HAP-1 (cell line): ENCODE results near the gene PLCL1.

ENCODE experiments used
- DNase-seq, 2 experiments: peaks; one replicate each; pipeline ENCODE4 v3.0.0-alpha.2; 2016 to 2020; ENCODE audit warnings: low spot score in 2 of 2
- H3K27me3 ChIP-seq: fragments of 250-450 bp; sonication (Bioruptor Pico); 2 replicates; pipeline ENCODE4 v1.5.1; 2020; ENCODE audit warnings: low read depth, mild to moderate bottlenecking, moderate library complexity
- H3K36me3 ChIP-seq: fragments of 250-450 bp; sonication (Bioruptor Pico); replicated peaks from 2 replicates; pipeline ENCODE4 v1.5.1; 2020; ENCODE audit warnings: mild to moderate bottlenecking
- H3K4me1 ChIP-seq: fragments of 250-450 bp; sonication (Bioruptor Pico); 2 replicates; pipeline ENCODE4 v1.5.1; 2020; ENCODE audit warnings: mild to moderate bottlenecking
- H3K4me3 ChIP-seq: fragments of 250-450 bp; sonication (Bioruptor Pico); 2 replicates; pipeline ENCODE4 v1.5.1; 2020; ENCODE audit warnings: mild to moderate bottlenecking, moderate library complexity
- H3K9me3 ChIP-seq: fragments of 250-450 bp; sonication (Bioruptor Pico); 2 replicates; pipeline ENCODE4 v1.5.1; 2020; ENCODE audit warnings: mild to moderate bottlenecking, moderate library complexity
- in situ Hi-C: fragments of 300-500 bp; cut with MboI; formaldehyde crosslinking; loops from 3 replicates; pipeline ENCODE4 v1.14.3; 2020; ENCODE audit warnings: low sequenced_read_pairs, inconsistent platforms, mixed read lengths

The PLCL1 gene

GRCh38 chr2:197920592-197921201, 116.3 kb downstream of the PLCL1 start:
- no peak overlapping the region for H3K4me3 ChIP-seq
- H3K9me3 ChIP-seq: no peaks in the 10 kb centered on the region
- H3K36me3 ChIP-seq: no peaks in the 10 kb centered on the region
- in situ Hi-C loops: no loop called here
- H3K27me3 ChIP-seq: no peaks in the 10 kb centered on the region
- no peak for DNase-seq
- H3K4me1 ChIP-seq: no peaks in the 10 kb centered on the region

GRCh38 chr2:197924483-197924882, 120.1 kb downstream of the PLCL1 start:
- no peaks in the 10 kb centered on the region for H3K27me3 ChIP-seq
- H3K4me1 ChIP-seq: no peaks in the 10 kb centered on the region
- in situ Hi-C loops: no loop called here
- DNase-seq: no peak
- no peaks in the 10 kb centered on the region for H3K36me3 ChIP-seq
- no peak overlapping the region for H3K4me3 ChIP-seq
- no peaks in the 10 kb centered on the region for H3K9me3 ChIP-seq

GRCh38 chr2:197925204-197925603, 120.8 kb downstream of the PLCL1 start:
- in situ Hi-C loops: no loop called here
- no peak for DNase-seq
- H3K9me3 ChIP-seq: no peaks in the 10 kb centered on the region
- H3K4me1 ChIP-seq: no peaks in the 10 kb centered on the region
- no peaks in the 10 kb centered on the region for H3K36me3 ChIP-seq
- no peak overlapping the region for H3K4me3 ChIP-seq
- H3K27me3 ChIP-seq: no peaks in the 10 kb centered on the region

- no peak for DNase-seq
- H3K27me3 ChIP-seq: no peaks in the 10 kb centered on the region
- H3K9me3 ChIP-seq: no peaks in the 10 kb centered on the region
- no peaks in the 10 kb centered on the region for H3K36me3 ChIP-seq
- in situ Hi-C loops: no loop called here
- no peaks in the 10 kb centered on the region for H3K4me1 ChIP-seq
- H3K4me3 ChIP-seq: no peak overlapping the region
Observed at GRCh38 chr2:197925976-197926375, 121.6 kb downstream of the PLCL1 start.

- in situ Hi-C loops: no loop called here
- Histone ChIP-seq H3K9me3 (no peaks in the 10 kb centered on the region), H3K4me1 (no peaks in the 10 kb centered on the region), H3K27me3 (no peaks in the 10 kb centered on the region), H3K36me3 (no peaks in the 10 kb centered on the region), H3K4me3 (no peak overlapping the region)
- DNase-seq: no peak
Observed at GRCh38 chr2:197926673-197927072, 122.3 kb downstream of the PLCL1 start.

- DNase-seq: no peak
- H3K4me1 ChIP-seq: no peaks in the 10 kb centered on the region
- in situ Hi-C loops: no loop called here
Observed at GRCh38 chr2:197927994-197928393, 123.6 kb downstream of the PLCL1 start.

GRCh38 chr2:197929008-197929885, 124.9 kb downstream of the PLCL1 start:
- no peaks in the 10 kb centered on the region for H3K9me3 ChIP-seq
- H3K36me3 ChIP-seq: no peaks in the 10 kb centered on the region
- in situ Hi-C loops: no loop called here
- H3K27me3 ChIP-seq: no peaks in the 10 kb centered on the region
- no peaks in the 10 kb centered on the region for H3K4me1 ChIP-seq
- no peak overlapping the region for H3K4me3 ChIP-seq
- no peak for DNase-seq

More at GRCh38 chr2:197927994-197928393, 123.6 kb downstream of the PLCL1 start:
- Histone ChIP-seq H3K36me3 (no peaks in the 10 kb centered on the region), H3K9me3 (no peaks in the 10 kb centered on the region), H3K4me3 (no peak overlapping the region), H3K27me3 (no peaks in the 10 kb centered on the region)

GRCh38 chr2:197929886-197930227, 125.5 kb downstream of the PLCL1 start:
- Histone ChIP-seq H3K27me3 (no peaks in the 10 kb centered on the region), H3K36me3 (no peaks in the 10 kb centered on the region), H3K4me3 (no peak overlapping the region), H3K9me3 (no peaks in the 10 kb centered on the region), H3K4me1 (no peaks in the 10 kb centered on the region)
- no peak for DNase-seq
- in situ Hi-C loops: no loop called here

GRCh38 chr2:197930570-197931278, 126.3 kb downstream of the PLCL1 start:
- in situ Hi-C loops: no loop called here
- DNase-seq: no peak
- no peaks in the 10 kb centered on the region for H3K9me3 ChIP-seq
- H3K4me3 ChIP-seq: no peak overlapping the region
- no peaks in the 10 kb centered on the region for H3K4me1 ChIP-seq
- no peaks in the 10 kb centered on the region for H3K27me3 ChIP-seq
- no peaks in the 10 kb centered on the region for H3K36me3 ChIP-seq

- DNase-seq: no peak
- Histone ChIP-seq H3K4me1 (no peaks in the 10 kb centered on the region), H3K9me3 (no peaks in the 10 kb centered on the region), H3K4me3 (no peak overlapping the region), H3K36me3 (no peaks in the 10 kb centered on the region), H3K27me3 (no peaks in the 10 kb centered on the region)
- in situ Hi-C loops: no loop called here
Observed at GRCh38 chr2:197931661-197932312, 127.4 kb downstream of the PLCL1 start.

- Histone ChIP-seq H3K4me1 (no peaks in the 10 kb centered on the region), H3K9me3 (no peaks in the 10 kb centered on the region), H3K36me3 (no peaks in the 10 kb centered on the region), H3K27me3 (no peaks in the 10 kb centered on the region), H3K4me3 (no peak overlapping the region)
- in situ Hi-C loops: no loop called here
- DNase-seq: no peak
Observed at GRCh38 chr2:197932374-197932773, 128.0 kb downstream of the PLCL1 start.

GRCh38 chr2:197934261-197934933, 130.0 kb downstream of the PLCL1 start:
- DNase-seq: no peak
- H3K9me3 ChIP-seq: no peaks in the 10 kb centered on the region
- H3K4me3 ChIP-seq: no peak overlapping the region
- H3K4me1 ChIP-seq: no peaks in the 10 kb centered on the region
- no peaks in the 10 kb centered on the region for H3K36me3 ChIP-seq
- in situ Hi-C loops: no loop called here
- H3K27me3 ChIP-seq: no peaks in the 10 kb centered on the region; the same call in 1 of the 2 replicates

GRCh38 chr2:197934934-197935289, 130.5 kb downstream of the PLCL1 start:
- in situ Hi-C loops: no loop called here

More at GRCh38 chr2:197934934-197935289, 130.5 kb downstream of the PLCL1 start:
- Histone ChIP-seq H3K4me3 (no peak overlapping the region), H3K36me3 (no peaks in the 10 kb centered on the region), H3K4me1 (no peaks in the 10 kb centered on the region), H3K9me3 (no peaks in the 10 kb centered on the region), H3K27me3 (no peaks in the 10 kb centered on the region; the same call in 1 of the 2 replicates)
- no peak for DNase-seq
